Effector CD4-positive, alpha-beta T cell (primary cell): ENCODE measurements around the gene UBAC2.
"Not testable (repeated sequence)": the region's sequence is repeated elsewhere in the genome, so short reads cannot be mapped to it uniquely, and the experiment has no call there.

ENCODE experiments used
- DNase-seq: peaks from one replicate; pipeline ENCODE4 v3.0.0-alpha.2; 2020

Gene UBAC2

GRCh38 chr13:99404005-99404755 is 203.5 kb downstream of the UBAC2 start:
- DNase-seq: no peak

DNA sequence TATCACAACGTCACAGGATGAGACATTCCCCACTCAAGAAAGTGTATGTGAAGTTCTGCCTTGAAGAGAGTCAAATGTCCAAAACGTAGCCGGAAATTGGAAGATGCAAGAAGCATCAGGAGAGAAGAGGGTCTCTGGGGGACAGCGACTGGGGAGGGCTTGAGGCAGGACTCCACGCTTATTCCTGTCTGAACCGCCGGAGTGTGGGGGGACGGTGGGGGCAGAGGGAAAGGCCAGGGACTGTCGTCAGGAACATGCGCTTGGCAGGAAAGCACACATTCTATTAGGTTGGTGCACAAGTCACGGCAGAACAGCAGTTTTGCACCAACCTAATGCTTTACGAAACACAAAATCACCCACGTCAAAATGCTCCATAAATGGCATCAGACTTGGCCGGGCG is 205.3 kb downstream of the UBAC2 start:
- no peak for DNase-seq

- DNase-seq: no peak
Observed at GRCh38 chr13:99406799-99407201, 206.1 kb downstream of the UBAC2 start.

- DNase-seq: no peak
Observed at GRCh38 chr13:99407906-99408702, 207.4 kb downstream of the UBAC2 start.

GRCh38 chr13:99408703-99409000 is 208.0 kb downstream of the UBAC2 start:
- DNase-seq: no peak

GRCh38 chr13:99409461-99410083 is 208.9 kb downstream of the UBAC2 start:
- not testable (repeated sequence) for DNase-seq

GRCh38 chr13:99410646-99411475 is 210.2 kb downstream of the UBAC2 start:
- not testable (repeated sequence) for DNase-seq

DNA sequence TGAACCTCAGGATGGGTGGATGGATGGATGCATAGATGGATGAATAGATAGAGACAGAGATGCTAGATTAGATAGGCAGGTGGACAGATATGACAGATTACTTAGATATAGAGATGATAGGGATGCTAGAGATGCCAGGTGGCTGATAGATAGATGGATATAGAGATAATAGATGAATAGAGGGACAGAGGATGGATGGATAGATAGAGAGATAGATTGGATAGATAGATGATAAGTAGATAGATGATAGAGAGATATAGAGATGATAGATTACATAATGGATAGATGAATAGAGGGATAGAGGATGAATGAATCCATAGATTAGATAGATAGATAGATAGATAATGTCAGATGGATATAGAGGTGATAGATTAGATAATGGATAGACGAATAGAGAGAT is 212.2 kb downstream of the UBAC2 start:
- DNase-seq: no peak

DNA sequence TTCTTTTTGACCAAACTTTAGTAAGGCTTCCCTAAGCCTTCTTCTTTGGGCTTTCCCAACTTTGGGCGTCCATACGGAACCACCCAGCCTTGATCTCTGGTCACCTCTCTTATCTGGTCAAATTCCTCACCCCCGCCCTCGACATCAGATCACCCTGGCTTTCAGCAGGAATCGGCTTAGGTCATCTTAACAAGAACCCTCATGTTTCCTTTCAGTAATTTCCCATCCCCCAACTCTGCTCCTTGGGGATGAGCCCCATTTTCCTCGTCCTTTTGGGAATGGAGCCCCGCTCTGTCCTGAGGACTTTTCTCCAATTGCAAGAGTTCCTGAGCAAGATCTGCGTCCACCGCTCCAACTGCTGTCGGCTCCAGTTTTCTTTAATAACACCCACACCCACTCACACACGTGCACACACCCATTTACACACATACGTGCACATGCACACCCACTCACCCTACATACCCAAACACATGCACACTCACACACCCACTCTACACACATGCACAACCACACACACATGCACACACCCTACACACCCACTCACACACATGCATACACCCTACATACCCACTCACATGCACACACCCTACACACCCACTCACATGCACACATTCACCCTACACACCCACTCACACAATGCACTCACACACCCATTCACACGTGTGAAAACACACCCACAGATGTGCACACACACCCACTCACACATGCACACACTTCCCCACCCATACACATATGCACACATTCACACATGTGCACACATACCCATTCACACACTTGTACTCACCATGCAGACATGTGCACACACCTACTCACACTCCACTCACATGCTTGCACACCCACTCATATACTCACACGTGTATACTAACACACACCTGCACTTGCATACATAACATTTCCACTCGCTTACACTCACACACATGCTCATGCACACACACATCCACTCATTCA is 213.7 kb downstream of the UBAC2 start:
- no peak for DNase-seq

DNA sequence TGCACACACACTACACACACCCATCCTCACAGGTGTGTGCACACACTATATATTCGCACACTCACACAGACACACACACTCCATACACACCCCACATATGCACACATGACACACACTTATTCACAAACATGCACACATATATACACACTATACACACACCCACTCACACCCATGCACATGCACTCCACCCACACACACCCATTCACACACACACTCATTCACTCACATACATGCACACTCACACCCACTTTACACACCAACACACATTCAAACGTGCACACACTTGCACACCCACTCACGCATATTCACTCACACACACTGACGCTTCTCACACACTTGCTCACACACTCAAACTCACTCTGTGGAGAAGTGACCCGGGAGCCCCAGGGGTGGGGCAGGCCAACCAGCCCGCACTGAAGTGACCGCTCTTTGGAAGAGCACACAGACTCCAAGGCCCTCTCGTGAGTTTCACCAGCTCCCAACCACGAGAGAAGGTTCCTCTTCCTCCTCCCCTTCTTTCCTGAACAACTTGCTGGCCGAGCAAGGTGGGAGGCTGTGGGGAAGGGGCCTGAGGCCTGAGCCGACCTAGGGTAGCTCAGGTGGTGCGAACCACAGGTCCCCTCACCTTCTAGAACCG is 214.5 kb downstream of the UBAC2 start:
- DNase-seq: no peak

DNA sequence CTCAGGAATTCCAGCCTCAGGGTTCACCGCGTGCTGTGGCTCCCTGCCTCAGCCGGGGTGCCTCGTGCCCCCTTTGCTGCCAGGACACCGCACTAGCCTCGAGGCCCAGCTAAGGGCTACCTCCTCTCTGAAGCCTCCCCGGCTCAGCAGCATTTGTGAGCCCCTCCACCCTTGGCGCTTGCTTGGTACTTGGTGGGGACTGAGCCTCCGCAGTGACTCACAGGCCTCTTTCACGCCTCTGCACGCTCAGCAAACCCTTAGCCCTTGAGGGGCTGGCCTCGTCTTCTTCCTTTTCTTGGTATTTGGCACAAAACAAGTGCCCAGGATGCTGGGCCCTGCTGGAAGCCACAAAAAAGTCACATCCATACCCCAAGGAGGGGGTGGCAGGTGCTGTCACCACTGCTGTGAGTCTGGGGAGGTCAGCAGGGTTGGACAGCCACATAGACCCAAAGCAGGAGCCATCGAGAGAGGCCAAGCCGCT is 215.2 kb downstream of the UBAC2 start:
- DNase-seq: no peak

- no peak for DNase-seq
Observed at GRCh38 chr13:99416411-99417121, 215.9 kb downstream of the UBAC2 start.

- no peak for DNase-seq
Observed at GRCh38 chr13:99417201-99418102, 216.8 kb downstream of the UBAC2 start.

GRCh38 chr13:99418103-99418842 is 217.6 kb downstream of the UBAC2 start:
- DNase-seq: no peak

DNA sequence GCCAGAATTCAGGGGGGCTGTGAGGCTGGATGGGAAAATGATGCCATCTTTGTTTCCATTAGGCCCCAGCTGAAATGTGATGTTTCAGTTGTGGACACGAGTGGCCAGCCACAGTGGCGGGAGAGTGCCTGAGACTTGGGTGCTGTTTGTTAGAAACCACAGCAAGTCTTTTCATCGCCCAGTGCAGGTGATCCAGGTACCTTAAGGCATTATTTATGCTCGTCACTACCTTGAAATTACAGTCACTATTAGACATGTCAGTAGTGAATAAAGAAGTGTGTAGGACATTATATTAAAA is 218.1 kb downstream of the UBAC2 start:
- DNase-seq: no peak

- no peak for DNase-seq
Observed at GRCh38 chr13:99419591-99420243, 219.1 kb downstream of the UBAC2 start.

DNA sequence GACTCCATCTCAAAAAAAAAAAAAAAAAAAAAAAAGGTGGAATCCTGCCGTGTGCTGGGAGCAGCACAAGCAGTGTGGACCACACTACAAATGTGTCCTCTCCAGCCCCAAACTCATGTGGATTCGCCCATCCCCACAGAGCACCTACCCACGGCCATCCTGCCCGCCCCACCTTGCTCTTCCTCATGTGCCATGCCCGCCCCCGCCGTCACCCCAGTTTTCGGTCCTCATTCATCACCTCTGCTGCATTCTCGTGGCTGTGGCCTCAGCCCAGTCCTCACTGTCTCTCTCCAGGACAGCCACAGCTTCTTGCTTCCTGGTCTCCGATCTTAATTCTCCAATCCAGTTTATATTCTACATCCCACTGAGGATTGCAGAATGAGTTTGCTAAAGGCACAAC is 220.6 kb downstream of the UBAC2 start:
- no peak for DNase-seq
